Endodermal cell (in vitro differentiated cells): ENCODE measurements around the gene TMEM272. TPM values are rescaled to one million over a fixed set of nuclear protein-coding genes. Genes with fewer than 3 reads are reported as not detected.

Source experiments
- DNase-seq: peaks from one replicate; pipeline ENCODE4 v3.0.0-alpha.2; 2017
- H3K27ac ChIP-seq: 2 replicates; pipeline ENCODE4 v1.5.1; 2013; ENCODE audit warnings: mild to moderate bottlenecking, low read depth, low read length, moderate library complexity
- H3K27me3 ChIP-seq: 2 replicates; pipeline ENCODE4 v1.6.1; 2013; ENCODE audit warnings: mild to moderate bottlenecking, low read length, moderate library complexity; ENCODE audit not compliant: insufficient read depth, control insufficient read depth, poor library complexity, severe bottlenecking
- H3K36me3 ChIP-seq: 2 replicates; pipeline ENCODE4 v1.7.0; 2013; ENCODE audit warnings: mild to moderate bottlenecking, low read length, moderate library complexity; ENCODE audit not compliant: control insufficient read depth, insufficient read depth
- H3K4me1 ChIP-seq: one replicate; pipeline ENCODE4 v1.7.0; 2013; ENCODE audit warnings: low read length; ENCODE audit not compliant: control insufficient read depth, insufficient read depth
- H3K4me3 ChIP-seq: 2 replicates; pipeline ENCODE4 v1.5.1; 2013; ENCODE audit warnings: mild to moderate bottlenecking, low read length, moderate library complexity
- H3K9ac ChIP-seq: 2 replicates; pipeline ENCODE4 v1.6.1; 2013; ENCODE audit warnings: mild to moderate bottlenecking, low read length, moderate library complexity; ENCODE audit not compliant: poor library complexity, severe bottlenecking; ENCODE audit errors: extremely low read depth
- H3K9me3 ChIP-seq: 2 replicates; pipeline ENCODE4 v1.6.1; 2013; ENCODE audit warnings: mild to moderate bottlenecking, low read length, moderate library complexity; ENCODE audit not compliant: control insufficient read depth
- H3K27ac Mint-ChIP-seq: 2 replicates; pipeline ENCODE4 v1.8.0; 2020; ENCODE audit warnings: mixed read lengths
- H3K27me3 Mint-ChIP-seq: 2 replicates; pipeline ENCODE4 v1.8.0; 2021; ENCODE audit warnings: mild to moderate bottlenecking, mixed read lengths; ENCODE audit not compliant: insufficient read depth
- H3K36me3 Mint-ChIP-seq: 2 replicates; pipeline ENCODE4 v1.8.0; 2020; ENCODE audit warnings: low read depth, mixed read lengths
- H3K4me1 Mint-ChIP-seq: 2 replicates; pipeline ENCODE4 v1.8.0; 2020; ENCODE audit warnings: mixed read lengths
- H3K4me3 Mint-ChIP-seq: 2 replicates; pipeline ENCODE4 v1.8.0; 2020; ENCODE audit warnings: mild to moderate bottlenecking, moderate library complexity, mixed read lengths
- H3K9me3 Mint-ChIP-seq: 2 replicates; pipeline ENCODE4 v1.8.0; 2020; ENCODE audit warnings: mild to moderate bottlenecking, mixed read lengths
- WGBS, 2 experiments: methylation state at CpG; one replicate each; pipeline versions ENCODE4 v1.1.5 to v1.1.7; 2013; ENCODE audit warnings: missing lambda C conversion rate in 2 of 2, mixed read lengths in 1 of 2; ENCODE audit not compliant: insufficient coverage in 1 of 2, insufficient read length in 1 of 2; 5-methylcytosine and 5-hydroxymethylcytosine counted together
- total RNA-seq, 2 donors: library from RNA; stranded (reverse); fragmentation: NEBNext Ultra II Directional in 1 of 2; extraction: Animal tissue kit (Norgen Biotek cat#: 25700) in 1 of 2; gene quantifications; 2 replicates in 1 of 2; 3 replicates in 1 of 2; pipeline ENCODE4 v1.2.1, GENCODE V29; 2021
- TF ChIP-seq, protein P1 (sequence below): fragments of 200-600 bp; sonication (generic); conservative IDR thresholded peaks from 2 replicates; pipeline ENCODE4 v1.5.0; 2021; ENCODE audit warnings: antibody characterized with exemption, mild to moderate bottlenecking

TMEM272 gene
- total RNA-seq, 2 donors from 2014 or later = 0.62 TPM

DNA sequence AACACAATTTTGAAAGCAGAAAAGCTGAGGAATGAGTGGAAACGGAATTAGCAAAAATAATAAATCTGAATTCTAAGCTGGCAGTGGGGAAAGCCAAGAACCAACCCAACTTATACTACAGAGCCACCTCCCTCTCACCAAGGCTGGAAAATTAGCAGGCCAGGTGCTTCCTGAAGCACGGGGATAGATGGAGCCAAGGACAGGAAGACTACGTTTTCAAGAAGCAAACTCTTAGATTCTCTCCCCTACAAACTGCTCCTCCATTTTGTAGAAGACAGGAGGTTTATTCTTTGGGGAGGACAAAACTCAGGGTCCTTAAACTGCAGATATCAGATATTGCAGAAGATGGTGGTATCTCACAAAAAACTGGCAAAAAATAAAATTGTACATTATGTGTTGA is 25.6 kb upstream of the TMEM272 start:
- H3K9me3 ChIP-seq = no peaks in the 10 kb centered on the region
- H3K9ac ChIP-seq = no peak overlapping the region
- WGBS, 2 experiments = 93% methylated on average over 2 of the region's 3 CpGs; no CpG with 5 or more reads in 1 of the 2 experiments
- H3K27me3 Mint-ChIP-seq = peaks cover 8% of the 10 kb centered on the region
- H3K36me3 Mint-ChIP-seq = no peaks in the 10 kb centered on the region
- TF ChIP-seq, protein P1, sequence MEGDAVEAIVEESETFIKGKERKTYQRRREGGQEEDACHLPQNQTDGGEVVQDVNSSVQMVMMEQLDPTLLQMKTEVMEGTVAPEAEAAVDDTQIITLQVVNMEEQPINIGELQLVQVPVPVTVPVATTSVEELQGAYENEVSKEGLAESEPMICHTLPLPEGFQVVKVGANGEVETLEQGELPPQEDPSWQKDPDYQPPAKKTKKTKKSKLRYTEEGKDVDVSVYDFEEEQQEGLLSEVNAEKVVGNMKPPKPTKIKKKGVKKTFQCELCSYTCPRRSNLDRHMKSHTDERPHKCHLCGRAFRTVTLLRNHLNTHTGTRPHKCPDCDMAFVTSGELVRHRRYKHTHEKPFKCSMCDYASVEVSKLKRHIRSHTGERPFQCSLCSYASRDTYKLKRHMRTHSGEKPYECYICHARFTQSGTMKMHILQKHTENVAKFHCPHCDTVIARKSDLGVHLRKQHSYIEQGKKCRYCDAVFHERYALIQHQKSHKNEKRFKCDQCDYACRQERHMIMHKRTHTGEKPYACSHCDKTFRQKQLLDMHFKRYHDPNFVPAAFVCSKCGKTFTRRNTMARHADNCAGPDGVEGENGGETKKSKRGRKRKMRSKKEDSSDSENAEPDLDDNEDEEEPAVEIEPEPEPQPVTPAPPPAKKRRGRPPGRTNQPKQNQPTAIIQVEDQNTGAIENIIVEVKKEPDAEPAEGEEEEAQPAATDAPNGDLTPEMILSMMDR = no peak
- no peaks in the 10 kb centered on the region for H3K4me1 Mint-ChIP-seq
- no peaks in the 10 kb centered on the region for H3K9me3 Mint-ChIP-seq
- no peaks in the 10 kb centered on the region for H3K36me3 ChIP-seq
- no peak overlapping the region for H3K4me3 ChIP-seq
- H3K4me3 Mint-ChIP-seq = no peak overlapping the region
- no peaks in the 10 kb centered on the region for H3K27me3 ChIP-seq
- DNase-seq = no peak
- no peak overlapping the region for H3K27ac ChIP-seq
- no peaks in the 10 kb centered on the region for H3K4me1 ChIP-seq
- no peak overlapping the region for H3K27ac Mint-ChIP-seq

DNA sequence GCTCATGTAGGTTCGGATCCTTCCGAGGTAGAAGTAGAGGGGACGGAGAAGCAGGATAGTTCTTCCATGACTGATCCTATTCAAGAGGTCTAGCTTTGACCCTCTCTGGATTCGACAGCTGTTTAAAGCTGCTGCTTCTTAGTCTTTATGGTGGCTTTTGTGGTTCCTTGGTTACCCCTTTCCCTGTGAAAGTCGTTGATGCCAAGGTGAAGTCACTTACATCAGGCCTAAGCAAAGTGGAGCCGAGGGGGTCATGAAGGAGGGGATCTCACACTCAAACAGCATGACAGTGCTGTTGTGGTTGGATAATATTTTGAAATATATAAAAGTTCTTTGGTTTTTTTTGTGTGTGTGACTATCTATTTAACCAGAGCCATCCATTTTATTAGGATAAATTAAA is 24.9 kb upstream of the TMEM272 start:
- Histone ChIP-seq H3K36me3 (no peaks in the 10 kb centered on the region), H3K4me1 (no peaks in the 10 kb centered on the region), H3K27ac (no peak overlapping the region), H3K27me3 (no peaks in the 10 kb centered on the region), H3K9ac (no peak overlapping the region), H3K9me3 (no peaks in the 10 kb centered on the region), H3K4me3 (no peak overlapping the region)
- Mint-ChIP-seq H3K27ac (no peak overlapping the region), H3K4me3 (no peak overlapping the region), H3K4me1 (no peaks in the 10 kb centered on the region), H3K9me3 (no peaks in the 10 kb centered on the region), H3K27me3 (peaks cover 8% of the 10 kb centered on the region), H3K36me3 (no peaks in the 10 kb centered on the region)
- DNase-seq = no peak
- 91 to 92% methylated on average over 5 to 6 of the region's 6 CpGs for WGBS, 2 experiments
- TF ChIP-seq, protein P1 = no peak

DNA sequence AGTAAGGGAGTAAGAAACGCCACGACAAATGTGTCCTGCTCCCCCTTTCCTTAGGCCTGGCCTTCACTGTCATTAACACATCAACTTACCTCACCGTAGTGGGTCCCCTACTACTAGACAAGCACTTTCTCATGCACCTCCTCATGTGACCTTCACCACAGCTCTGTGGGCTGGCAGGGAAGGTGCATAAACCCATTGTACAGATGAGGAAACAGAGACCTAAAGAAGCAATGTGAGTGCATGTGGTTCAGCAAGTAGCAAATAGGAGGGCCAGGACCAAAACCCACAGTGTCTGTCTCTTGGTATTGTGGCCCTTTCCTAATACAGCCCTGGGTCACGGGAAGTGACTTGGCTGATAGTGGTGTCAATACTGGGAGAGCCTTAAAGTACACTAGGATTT is 22.1 kb upstream of the TMEM272 start:
- Mint-ChIP-seq H3K4me3 (no peak overlapping the region), H3K36me3 (no peaks in the 10 kb centered on the region), H3K27ac (no peak overlapping the region), H3K27me3 (peaks cover 8% of the 10 kb centered on the region), H3K4me1 (no peaks in the 10 kb centered on the region), H3K9me3 (no peaks in the 10 kb centered on the region)
- Histone ChIP-seq H3K27me3 (no peaks in the 10 kb centered on the region), H3K36me3 (no peaks in the 10 kb centered on the region), H3K4me3 (no peak overlapping the region), H3K4me1 (no peaks in the 10 kb centered on the region), H3K9ac (no peak overlapping the region), H3K27ac (no peak overlapping the region), H3K9me3 (no peaks in the 10 kb centered on the region)
- no peak for DNase-seq
- WGBS, 2 experiments = 92 to 100% methylated on average over 1 to 4 of the region's 4 CpGs
- TF ChIP-seq, protein P1 = no peak
